Endothelial cell of umbilical vein (primary cell): ENCODE data around the gene BRICD5. TPM values are rescaled to one million over a fixed set of nuclear protein-coding genes. Genes with fewer than 3 reads are reported as not detected.

Experiments
- BruUV-seq: library from RNA; stranded (reverse); fragments of 400-500 nt; replicated peaks from 2 replicates; lab custom pipeline; 2021; lab: Mats Ljungman, UMichigan
- CTCF ChIA-PET: fragments of 300-600, 350-600 bp; sonication (Branson Sonifier 250); formaldehyde crosslinking; loops from one replicate; lab custom pipeline; 2021; ENCODE audit warnings: antibody characterized with exemption, inconsistent platforms; lab: Charles Lee
- POLR2A ChIA-PET: fragments of 300-600, 350-600 bp; sonication (Branson Sonifier 250); formaldehyde crosslinking; loops from one replicate; lab custom pipeline; 2021; ENCODE audit warnings: antibody characterized with exemption, inconsistent platforms; lab: Charles Lee
- DNase-seq: peaks from one replicate; pipeline ENCODE4 v3.0.0-alpha.2; 2011; ENCODE audit warnings: low read depth, low spot score
- FAIRE-seq: peaks from 2 replicates; lab custom pipeline; 2011; peaks lifted over from hg19 to GRCh38; lab: Jason Lieb, UNC
- H2AFZ ChIP-seq: 2 replicates; pipeline ENCODE4 v1.6.0; 2012; ENCODE audit warnings: low read depth, low read length, control low read depth, inconsistent platforms
- H3K27ac ChIP-seq: 2 replicates; pipeline ENCODE4 v1.5.1; 2011; ENCODE audit warnings: low read depth, mild to moderate bottlenecking, control low read depth, low read length, moderate library complexity; ENCODE audit not compliant: insufficient read depth
- H3K27me3 ChIP-seq, 2 experiments: 2 replicates each; pipeline versions ENCODE4 v1.6.0 to v1.6.1; 2011; ENCODE audit warnings: low read length in 2 of 2, mixed read lengths in 1 of 2; ENCODE audit not compliant: control insufficient read depth in 2 of 2, insufficient read depth in 2 of 2
- H3K36me3 ChIP-seq, 2 experiments: 2 replicates in 1 of 2; 3 replicates in 1 of 2; pipeline ENCODE4 v1.5.1; 2011; ENCODE audit warnings: low read length in 2 of 2, mild to moderate bottlenecking in 1 of 2, moderate library complexity in 1 of 2; ENCODE audit not compliant: control insufficient read depth in 2 of 2, insufficient read depth in 2 of 2; ENCODE audit errors: extremely low read depth in 1 of 2
- H3K4me1 ChIP-seq: 3 replicates; pipeline ENCODE4 v1.5.1; 2011; ENCODE audit warnings: mild to moderate bottlenecking, low read length; ENCODE audit not compliant: control insufficient read depth, insufficient read depth; ENCODE audit errors: extremely low read depth
- H3K4me2 ChIP-seq: 2 replicates; pipeline ENCODE4 v1.6.1; 2011; ENCODE audit warnings: low read length, control low read depth, mixed read lengths; ENCODE audit not compliant: insufficient read depth
- H3K4me3 ChIP-seq, 3 experiments: fragments of 200-600 bp in 1 of 3; sonication (generic), shearing (Covaris generic) in 1 of 3; replicated peaks in 1 of 3; 2 replicates each; pipeline ENCODE4 v1.5.1; 2011 to 2016; ENCODE audit warnings: control low read depth in 3 of 3, low read length in 3 of 3, mild to moderate bottlenecking in 2 of 3, inconsistent platforms in 1 of 3, low read depth in 1 of 3, moderate library complexity in 1 of 3; ENCODE audit not compliant: insufficient read depth in 1 of 3
- H3K79me2 ChIP-seq: 2 replicates; pipeline ENCODE4 v1.6.0; 2012; ENCODE audit warnings: low read length, inconsistent platforms; ENCODE audit not compliant: control insufficient read depth, insufficient read depth
- H3K9ac ChIP-seq: replicated peaks from 2 replicates; pipeline ENCODE3; 2011; ENCODE audit warnings: low read length, control low read depth; ENCODE audit not compliant: insufficient read depth; ENCODE audit errors: extremely low read depth
- H3K9me1 ChIP-seq: replicated peaks from 3 replicates; pipeline ENCODE4 v1.6.0; 2011; ENCODE audit warnings: mild to moderate bottlenecking, low read length; ENCODE audit not compliant: control insufficient read depth, insufficient read depth; ENCODE audit errors: extremely low read depth
- H3K9me3 ChIP-seq: replicated peaks from 2 replicates; pipeline ENCODE4 v1.5.1; 2012; ENCODE audit warnings: low read length, inconsistent platforms; ENCODE audit not compliant: control insufficient read depth, insufficient read depth
- H4K20me1 ChIP-seq: replicated peaks from 2 replicates; pipeline ENCODE3; 2011; ENCODE audit warnings: mild to moderate bottlenecking, low read length; ENCODE audit not compliant: control insufficient read depth, insufficient read depth; ENCODE audit errors: extremely low read depth
- CTCF ChIP-seq, 2 donors: IDR thresholded peaks; 1 replicate in 1 of 2; 2 replicates in 1 of 2; pipeline ENCODE4 v1.5.1; 2011; ENCODE audit warnings: low read length in 2 of 2, mild to moderate bottlenecking in 2 of 2, moderate library complexity in 2 of 2, control low read depth in 1 of 2, inconsistent platforms in 1 of 2, low read depth in 1 of 2; ENCODE audit not compliant: insufficient read depth in 1 of 2; ENCODE audit errors: extremely low read depth in 1 of 2
- MYC ChIP-seq: IDR thresholded peaks from one replicate; pipeline ENCODE4 v1.6.1; 2011; ENCODE audit warnings: mild to moderate bottlenecking, low read depth, low read length
- POLR2A ChIP-seq: IDR thresholded peaks from 2 replicates; pipeline ENCODE4 v1.6.1; 2012; ENCODE audit warnings: low read depth, mild to moderate bottlenecking, control low read depth, low read length
- POLR2AphosphoS5 ChIP-seq: IDR thresholded peaks from 2 replicates; pipeline ENCODE4 v1.6.1; 2012; ENCODE audit warnings: low read depth, mild to moderate bottlenecking, control low read depth, low read length, moderate library complexity; ENCODE audit not compliant: insufficient read depth
- dilution Hi-C: fragments of 300-500 bp; cut with MboI; formaldehyde crosslinking; loops from one replicate; pipeline ENCODE4 v1.15.0; 2019; ENCODE audit warnings: low sequenced_read_pairs; ENCODE audit not compliant: extremely low pct_ligation_motif_present
- intact Hi-C: fragments of 100-400 bp; cut with micrococcal nuclease; formaldehyde crosslinking; loops from one replicate; pipeline ENCODE4 v1.10.0; 2022
- polyA plus RNA-seq, 4 experiments: library from polyadenylated mRNA; depleted of rRNA in 3 of 4; stranded (reverse) in 3 of 4; unstranded in 1 of 4; fragments of >200 nt; gene quantifications; 2 replicates each; pipeline versions ENCODE4 v1.2.1 to v1.2.3, GENCODE V29; 2011 to 2012; ENCODE audit warnings: missing spikeins in 1 of 4
- total RNA-seq: library from RNA; stranded (reverse); gene quantifications from 2 replicates; pipeline ENCODE4 v1.2.3, GENCODE V29; 2021

BRICD5 gene
- total and polyA plus RNA-seq, 2 donors (not counting 3 experiments of a cell fraction or from before 2014, with no cell fraction given): 5.6 to 8.4 TPM

DNA sequence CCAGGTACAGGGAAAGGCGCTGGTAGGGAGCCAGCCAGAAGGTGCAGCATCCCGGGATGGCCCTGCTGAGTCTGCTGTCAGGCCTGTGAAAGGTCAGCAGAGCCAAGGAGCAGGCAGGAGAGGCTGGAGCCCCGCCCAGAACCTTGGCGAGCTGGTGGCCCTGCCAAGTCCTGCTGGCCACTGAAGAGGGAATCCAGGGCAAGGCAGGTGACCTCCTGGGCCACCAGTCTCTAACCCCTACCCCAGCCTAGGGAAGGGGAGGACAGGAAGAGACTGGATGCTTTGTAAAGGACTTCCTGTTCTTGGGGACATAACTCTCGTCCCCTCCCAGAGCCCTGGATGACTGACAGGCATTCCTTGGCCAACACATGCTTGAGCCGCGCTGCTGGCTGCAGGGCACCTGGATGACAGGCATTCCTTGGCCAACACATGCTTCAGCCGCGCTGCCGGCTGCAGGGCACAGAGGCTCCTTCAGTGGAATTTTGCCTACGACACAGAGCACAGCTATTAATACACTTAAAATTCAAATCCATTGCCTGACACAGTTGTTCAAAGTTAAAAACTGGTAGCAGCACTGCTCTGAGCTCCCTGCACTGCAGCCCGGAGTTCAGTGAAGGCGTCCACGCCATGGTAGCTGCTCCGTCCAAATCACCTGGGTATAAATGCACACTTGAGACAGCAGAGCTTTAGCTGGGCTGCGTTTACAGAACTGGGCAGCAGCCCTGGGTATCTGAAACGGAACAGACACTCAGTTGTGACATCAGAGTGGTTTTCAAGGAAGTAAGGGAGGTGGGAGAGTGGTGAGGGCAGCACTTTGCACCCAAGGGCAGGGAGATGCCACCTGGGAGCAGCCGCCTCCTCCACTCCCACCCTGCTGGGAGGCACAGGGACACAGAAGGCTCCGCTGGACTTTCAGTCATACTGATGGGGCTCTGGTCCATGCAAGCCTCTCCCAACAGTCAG, 2.0 kb upstream of the BRICD5 start:
- Histone ChIP-seq H3K36me3 (peaks cover 0 to 15% of the 10 kb centered on the region in 2 experiments), H3K9me3 (no peaks in the 10 kb centered on the region), H3K79me2 (peaks cover 25% of the 10 kb centered on the region), H3K4me2 (peak overlapping the region; percentile 86), H3K4me3 (peak overlapping the region in 2 of 3 experiments; percentile 58 to 74), H3K9ac (peak overlapping the region; percentile 29), H3K4me1 (peaks cover 15% of the 10 kb centered on the region), H3K9me1 (no peaks in the 10 kb centered on the region), H2AFZ (no peak overlapping the region), H4K20me1 (no peaks in the 10 kb centered on the region), H3K27me3 (no peaks in the 10 kb centered on the region), H3K27ac (no peak overlapping the region)
- ChIA-PET POLR2A (interaction anchor here (2.1 kb wide), 1 partner anchor 57 kb away, joined by 9 read pairs; the partner anchor contains the start of gene TRAF7), CTCF (no interaction called here)
- dilution Hi-C loops (no loop called here), intact Hi-C loops (no loop called here)
- TF ChIP-seq CTCF (IDR thresholded peaks at IDR 0.05; ENCODE audit: extremely low read depth in 1 of 2, insufficient read depth in 1 of 2, low read depth in 1 of 2, low read length in 2 of 2) (no peak), POLR2A (peak; percentile 23), POLR2AphosphoS5 (peak; percentile 41)
- BruUV-seq: no TSS peak
- FAIRE-seq: peak; percentile 54
- no peak for DNase-seq

DNA sequence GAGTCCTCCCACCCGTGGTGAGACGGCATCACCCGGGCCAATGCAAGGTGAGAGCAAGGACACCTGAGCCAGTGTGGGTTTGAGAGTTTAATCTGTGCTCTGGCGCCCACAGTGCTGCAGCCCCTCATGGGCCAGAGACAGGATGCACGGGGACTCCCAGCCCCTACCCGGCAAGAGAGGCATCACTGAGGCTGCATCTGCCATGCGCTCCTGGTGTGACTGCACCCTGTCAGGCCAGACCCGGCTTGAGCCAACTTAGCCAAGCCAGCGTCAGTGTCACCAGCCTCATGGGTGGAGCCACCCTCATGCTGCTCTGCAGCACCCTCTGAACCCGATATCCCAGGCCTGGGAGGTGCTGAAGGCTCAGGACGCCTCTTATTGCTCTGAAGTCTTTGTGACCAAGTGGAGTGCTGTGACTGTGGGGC, 1.3 kb upstream of the BRICD5 start:
- dilution Hi-C loops: no loop called here

More for the DNA sequence above, 1.3 kb upstream of the BRICD5 start:
- Histone ChIP-seq H3K27me3 (no peaks in the 10 kb centered on the region), H3K9me3 (no peaks in the 10 kb centered on the region), H2AFZ (no peak overlapping the region), H3K9ac (no peak overlapping the region), H3K4me3 (no peak overlapping the region), H3K79me2 (peaks cover 25% of the 10 kb centered on the region), H3K36me3 (peaks cover 0 to 19% of the 10 kb centered on the region in 2 experiments), H3K27ac (no peak overlapping the region), H4K20me1 (no peaks in the 10 kb centered on the region), H3K4me1 (peaks cover 15% of the 10 kb centered on the region), H3K4me2 (no peak overlapping the region), H3K9me1 (no peaks in the 10 kb centered on the region)
- CTCF ChIA-PET: no interaction called here
- DNase-seq: no peak
- no peak for TF ChIP-seq MYC
- no peak for FAIRE-seq
- BruUV-seq: no TSS peak
- POLR2A ChIA-PET: interaction anchor here (2.1 kb wide), 1 partner anchor 57 kb away, joined by 9 read pairs; the partner anchor contains the start of gene TRAF7
- intact Hi-C loops: no loop called here
